ENCODE data around the gene CHD5. TPM values are rescaled to one million over a fixed set of nuclear protein-coding genes. Genes with fewer than 3 reads are reported as not detected.

CHD5 gene
- total RNA-seq, 4 donors from 2014 or later, result 0.15 to 0.94 (median 0.26) TPM

DNA sequence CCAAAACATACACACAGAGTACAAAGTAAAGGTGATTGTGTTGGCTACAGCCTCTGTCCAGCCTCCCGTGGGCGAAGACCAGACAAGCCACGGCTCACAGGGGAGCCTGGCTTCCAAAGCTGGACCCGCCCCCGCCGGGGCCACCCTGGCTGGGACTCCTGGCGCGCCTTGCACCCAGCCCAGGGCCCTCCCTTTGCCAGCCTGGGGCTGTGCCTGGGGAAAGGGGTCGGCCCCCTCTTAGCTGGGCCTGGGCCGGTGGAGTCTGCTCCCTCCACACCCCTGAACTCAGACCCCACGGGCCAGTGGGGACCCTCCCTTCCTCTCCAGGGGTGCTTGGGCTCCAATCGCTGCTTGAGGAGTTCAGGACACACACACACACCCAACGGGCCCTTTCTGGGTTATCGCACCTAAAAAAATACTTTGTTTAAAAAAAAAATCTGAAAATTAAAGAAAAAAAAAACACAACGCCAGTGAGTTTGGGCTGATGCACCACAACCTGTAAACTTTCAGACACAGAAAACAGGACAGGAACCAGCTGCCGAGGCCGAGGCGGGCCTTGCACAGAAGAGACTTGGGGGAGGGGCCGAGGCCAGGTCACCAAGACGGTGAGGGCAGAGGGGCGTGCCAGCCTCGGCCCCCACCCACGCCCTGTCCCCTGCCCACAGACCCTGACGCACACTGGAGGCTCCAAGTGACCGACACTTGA lies 78.1 kb downstream of the CHD5 start:
- 57 to 62% methylated on average over 24 to 25 of the region's 25 CpGs for WGBS, 2 donors
- intact Hi-C loops (cut with DNase I), result no loop called here
- H3K4me3 ChIP-seq (replicated peaks in 1 of 3), result no peak overlapping the region
- H3K4me1 ChIP-seq, result no peaks in the 10 kb centered on the region
- H3K9me3 ChIP-seq, result no peaks in the 10 kb centered on the region
- no peak overlapping the region for H3K27ac ChIP-seq
- no peaks in the 10 kb centered on the region for H3K27me3 ChIP-seq
- H3K36me3 ChIP-seq, result no peaks in the 10 kb centered on the region
- TF ChIP-seq POLR2A (IDR thresholded peaks at IDR 0.05), result no peak
- TF ChIP-seq, protein P1, sequence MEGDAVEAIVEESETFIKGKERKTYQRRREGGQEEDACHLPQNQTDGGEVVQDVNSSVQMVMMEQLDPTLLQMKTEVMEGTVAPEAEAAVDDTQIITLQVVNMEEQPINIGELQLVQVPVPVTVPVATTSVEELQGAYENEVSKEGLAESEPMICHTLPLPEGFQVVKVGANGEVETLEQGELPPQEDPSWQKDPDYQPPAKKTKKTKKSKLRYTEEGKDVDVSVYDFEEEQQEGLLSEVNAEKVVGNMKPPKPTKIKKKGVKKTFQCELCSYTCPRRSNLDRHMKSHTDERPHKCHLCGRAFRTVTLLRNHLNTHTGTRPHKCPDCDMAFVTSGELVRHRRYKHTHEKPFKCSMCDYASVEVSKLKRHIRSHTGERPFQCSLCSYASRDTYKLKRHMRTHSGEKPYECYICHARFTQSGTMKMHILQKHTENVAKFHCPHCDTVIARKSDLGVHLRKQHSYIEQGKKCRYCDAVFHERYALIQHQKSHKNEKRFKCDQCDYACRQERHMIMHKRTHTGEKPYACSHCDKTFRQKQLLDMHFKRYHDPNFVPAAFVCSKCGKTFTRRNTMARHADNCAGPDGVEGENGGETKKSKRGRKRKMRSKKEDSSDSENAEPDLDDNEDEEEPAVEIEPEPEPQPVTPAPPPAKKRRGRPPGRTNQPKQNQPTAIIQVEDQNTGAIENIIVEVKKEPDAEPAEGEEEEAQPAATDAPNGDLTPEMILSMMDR (IDR thresholded peaks at IDR 0.05), result no peak
- no peak for DNase-seq

DNA sequence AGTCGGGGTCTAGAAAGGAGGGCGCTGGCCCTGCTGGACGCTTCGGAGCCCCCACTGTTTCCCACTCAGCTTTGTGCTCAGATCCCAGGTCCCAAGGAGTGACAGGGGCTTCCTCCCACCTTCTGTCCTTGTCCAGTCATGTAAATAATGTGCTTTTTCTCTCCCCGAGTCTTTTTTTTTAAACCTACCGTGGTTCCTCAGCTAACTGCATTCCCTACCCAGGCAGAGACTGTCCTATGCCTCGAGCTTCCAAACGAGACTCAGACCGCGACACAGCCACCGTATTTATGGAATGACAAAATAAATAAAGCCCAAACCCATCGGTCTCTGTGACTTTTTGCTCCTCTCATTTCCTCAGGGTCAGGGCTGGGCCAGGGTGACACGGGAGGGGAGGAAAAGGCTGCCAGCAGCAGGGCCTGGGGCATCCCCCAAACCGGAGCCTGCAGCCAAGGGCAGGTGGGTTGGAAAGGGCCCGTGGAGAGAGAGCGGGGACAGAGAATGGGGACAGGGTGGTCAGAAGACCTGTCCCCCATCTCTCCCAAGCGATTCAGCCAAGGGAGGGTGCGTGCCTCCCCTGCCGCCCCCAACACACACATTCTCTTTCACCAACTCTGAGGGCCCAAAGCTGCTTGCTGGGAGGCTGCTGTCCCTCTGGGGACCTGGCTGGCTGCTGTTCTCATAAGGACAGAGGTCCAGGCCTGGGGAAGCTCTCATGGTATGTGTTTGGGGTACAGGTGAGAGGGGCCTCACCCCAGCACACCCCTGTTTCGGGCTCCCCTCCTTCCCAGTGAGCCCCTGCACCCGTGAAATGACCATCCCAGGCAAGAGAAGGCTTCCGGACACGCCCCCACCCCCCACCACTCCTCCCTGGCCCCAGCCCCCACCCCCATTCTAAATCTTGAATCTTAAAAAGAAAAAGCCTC lies 79.0 kb downstream of the CHD5 start:
- H3K4me3 ChIP-seq (replicated peaks in 1 of 3), result no peak overlapping the region
- intact Hi-C loops (cut with DNase I), result no loop called here
- H3K4me1 ChIP-seq, result no peaks in the 10 kb centered on the region
- TF ChIP-seq, protein P1 (IDR thresholded peaks at IDR 0.05), result no peak
- H3K9me3 ChIP-seq, result no peaks in the 10 kb centered on the region
- 59 to 62% methylated on average over 23 of the region's 23 CpGs for WGBS, 2 donors
- H3K27ac ChIP-seq, result no peak overlapping the region
- DNase-seq, result no peak
- no peaks in the 10 kb centered on the region for H3K27me3 ChIP-seq
- no peaks in the 10 kb centered on the region for H3K36me3 ChIP-seq

DNA sequence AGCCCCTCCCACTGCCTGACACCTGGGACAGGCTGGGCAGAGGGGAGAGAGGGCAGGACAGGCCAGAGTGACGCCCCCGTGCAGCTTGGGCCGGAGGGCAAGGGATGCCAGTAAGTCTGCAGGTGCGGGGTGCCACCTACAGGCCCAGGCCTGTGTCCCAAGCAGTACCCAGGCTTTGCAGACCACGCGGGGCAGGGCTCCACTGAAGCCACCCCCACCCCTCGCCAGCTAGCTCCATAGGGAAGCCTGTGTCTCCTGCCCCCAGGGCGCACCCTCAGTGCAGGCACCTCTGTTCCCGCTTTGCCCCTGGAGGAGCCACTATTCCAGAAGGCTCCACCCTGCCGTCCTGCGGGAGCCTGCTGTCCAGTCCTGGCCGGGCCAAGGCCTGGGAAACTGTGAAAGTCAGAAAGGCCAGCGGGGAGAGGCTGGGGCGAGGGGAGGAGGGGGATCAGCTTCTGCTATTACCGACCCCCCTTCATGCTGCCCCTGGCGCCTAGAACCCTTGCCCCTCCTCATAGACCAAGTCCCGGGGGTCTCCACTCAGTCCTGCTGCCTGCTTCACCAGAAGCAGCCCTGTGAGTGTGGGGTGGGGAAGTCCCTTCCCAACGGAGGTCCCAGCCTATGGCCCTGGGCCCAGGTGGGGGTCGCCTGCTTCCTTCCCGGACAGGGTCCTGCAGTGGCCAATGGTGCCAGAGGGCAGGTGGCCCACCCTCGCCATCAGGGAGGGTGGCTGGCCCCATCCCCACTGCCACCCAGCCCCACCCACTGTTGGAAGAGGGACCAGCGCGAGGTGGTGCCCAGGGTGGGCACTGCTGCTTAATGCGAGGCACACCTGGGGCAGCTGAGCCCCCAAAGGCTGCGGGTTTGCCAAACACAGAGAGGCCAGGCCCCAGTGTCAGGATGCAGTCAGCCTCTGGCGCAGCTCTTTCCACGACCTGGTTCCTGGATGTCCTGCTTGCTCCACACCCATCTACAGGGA lies 80.0 kb downstream of the CHD5 start:
- Histone ChIP-seq H3K4me1 (no peaks in the 10 kb centered on the region), H3K4me3 (replicated peaks in 1 of 3) (no peak overlapping the region), H3K36me3 (no peaks in the 10 kb centered on the region), H3K9me3 (no peaks in the 10 kb centered on the region), H3K27me3 (no peaks in the 10 kb centered on the region), H3K27ac (no peak overlapping the region)
- intact Hi-C loops (cut with DNase I), result no loop called here
- 69 to 76% methylated on average over 9 to 17 of the region's 27 CpGs for WGBS, 2 donors
- DNase-seq, result no peak
- TF ChIP-seq, protein P1 (IDR thresholded peaks at IDR 0.05), result no peak
- no peak for TF ChIP-seq POLR2A (IDR thresholded peaks at IDR 0.05)

DNA sequence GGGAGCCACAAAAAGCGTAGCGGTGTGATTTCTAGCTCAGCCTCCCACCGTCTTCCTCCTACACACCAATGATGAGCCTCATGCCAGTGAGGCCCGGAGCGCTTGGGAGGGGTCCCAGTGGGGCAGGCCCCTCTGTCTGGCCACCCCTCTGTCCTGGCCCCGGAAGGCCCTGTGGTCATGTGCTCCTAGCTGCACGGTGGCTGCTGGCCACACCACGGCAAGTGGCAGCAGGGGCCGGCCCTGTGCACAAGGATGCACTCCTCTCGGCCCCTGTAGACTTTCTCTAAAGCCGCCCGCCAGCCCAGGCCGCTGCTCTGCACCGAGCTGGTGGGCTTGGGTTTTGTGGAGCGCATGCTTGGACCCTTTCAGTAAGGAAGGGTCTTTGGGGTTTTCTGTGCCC lies 80.8 kb downstream of the CHD5 start:
- intact Hi-C loops (cut with DNase I), result no loop called here
- Histone ChIP-seq H3K27ac (no peak overlapping the region), H3K27me3 (no peaks in the 10 kb centered on the region), H3K9me3 (no peaks in the 10 kb centered on the region), H3K4me1 (no peaks in the 10 kb centered on the region), H3K36me3 (no peaks in the 10 kb centered on the region), H3K4me3 (replicated peaks in 1 of 3) (no peak overlapping the region)
- no peak for TF ChIP-seq POLR2A (IDR thresholded peaks at IDR 0.05)
- TF ChIP-seq, protein P1 (IDR thresholded peaks at IDR 0.05), result no peak
- DNase-seq, result no peak
- 95% methylated on average over 4 of the region's 15 CpGs; no CpG with 5 or more reads in 1 of the 2 donors for WGBS, 2 donors
